Measurements from ENCODE around the gene CDK5RAP2.
A peak's percentile ranks its signal among the peaks of the same experiment; 100 is the strongest.
"Not testable (repeated sequence)": the region's sequence is repeated elsewhere in the genome, so short reads cannot be mapped to it uniquely, and the experiment has no call there.

Gene CDK5RAP2

DNA sequence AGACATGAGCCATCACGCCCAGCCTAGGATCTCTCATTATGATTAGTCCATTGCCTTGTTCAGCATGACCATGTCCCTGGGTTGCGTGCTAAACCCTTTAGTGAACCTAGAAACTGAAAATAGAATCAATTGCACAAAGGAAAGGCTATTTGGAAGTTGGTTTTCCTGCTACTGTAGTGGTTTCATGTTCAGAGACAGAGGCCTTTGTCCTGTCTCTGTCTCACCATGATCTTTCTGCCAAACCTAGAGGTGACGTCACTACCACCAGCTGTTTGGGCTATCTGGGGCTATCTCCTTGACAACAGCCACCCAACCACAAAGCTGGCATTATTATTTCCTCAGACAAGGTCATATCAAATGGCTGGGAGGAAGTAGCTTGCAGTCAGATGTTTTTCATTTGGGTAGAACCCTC, 4.0 kb upstream of the CDK5RAP2 start:
- peak; percentile 16 for DNase-seq

DNA sequence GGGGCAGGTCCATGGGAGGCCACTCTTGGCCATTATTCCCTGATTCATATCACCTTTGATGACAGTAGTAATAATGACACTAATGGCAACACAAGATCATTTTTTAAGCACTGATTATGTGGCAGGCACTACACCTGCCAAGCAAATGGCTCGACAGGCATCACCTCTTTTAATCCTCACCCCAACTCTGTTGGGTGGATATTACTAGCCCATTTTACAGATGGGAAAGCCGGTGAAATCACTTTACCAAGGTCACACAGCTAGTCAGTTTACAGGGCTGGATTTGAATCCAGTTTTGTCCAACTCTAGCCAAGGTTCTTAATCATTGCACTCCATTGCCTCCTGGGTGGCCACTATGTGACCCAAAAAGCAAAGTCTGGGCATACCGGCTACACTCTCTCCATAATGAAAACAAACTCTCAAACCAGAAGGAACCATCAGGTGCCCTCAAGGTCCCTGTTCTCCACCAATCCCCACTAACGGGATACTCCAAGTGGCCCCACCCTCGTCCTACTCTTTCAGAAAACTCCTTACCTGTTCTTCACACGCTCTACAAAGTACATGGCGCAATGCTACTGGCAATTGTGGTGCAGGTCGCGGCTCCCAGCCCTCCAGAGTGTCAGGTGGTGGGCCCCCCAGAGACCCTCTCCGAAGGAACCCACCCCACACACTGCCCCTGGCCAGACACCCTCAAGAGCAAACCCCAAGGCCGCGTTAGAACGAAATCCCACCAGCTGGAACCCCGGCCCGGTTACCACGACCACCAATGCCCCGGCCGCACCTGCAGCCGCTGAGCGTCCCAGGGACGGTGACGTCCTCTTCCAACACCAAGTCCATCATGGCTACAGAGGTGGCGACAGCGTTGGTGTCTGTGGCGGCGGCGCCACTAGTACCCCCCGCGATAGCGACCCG, 572 bp downstream of the CDK5RAP2 start:
- DNase-seq = no peak

DNA sequence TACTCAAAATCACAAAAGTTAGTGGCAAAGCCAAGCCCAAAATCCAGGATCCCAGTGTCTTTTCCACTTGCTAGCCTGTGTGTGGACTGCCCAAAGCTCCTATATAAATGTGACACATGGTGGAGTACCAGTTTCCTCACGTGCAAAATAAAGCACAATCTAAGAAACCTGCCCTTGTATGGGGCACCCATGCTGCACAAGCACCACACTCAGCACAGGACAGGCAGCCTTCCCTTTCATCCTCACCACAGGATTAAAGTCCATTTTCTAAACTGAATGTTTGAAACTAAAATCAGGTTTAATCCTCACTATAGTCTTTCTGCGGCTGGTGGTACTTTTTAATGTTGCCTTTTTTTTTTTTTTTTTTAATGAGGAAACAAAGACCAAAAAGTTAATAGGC, 5.5 kb downstream of the CDK5RAP2 start:
- no peak for DNase-seq

GRCh38 chr9:120572472-120572871, 7.5 kb downstream of the CDK5RAP2 start:
- no peak for DNase-seq

GRCh38 chr9:120571443-120572257, 8.3 kb downstream of the CDK5RAP2 start:
- DNase-seq = no peak

DNA sequence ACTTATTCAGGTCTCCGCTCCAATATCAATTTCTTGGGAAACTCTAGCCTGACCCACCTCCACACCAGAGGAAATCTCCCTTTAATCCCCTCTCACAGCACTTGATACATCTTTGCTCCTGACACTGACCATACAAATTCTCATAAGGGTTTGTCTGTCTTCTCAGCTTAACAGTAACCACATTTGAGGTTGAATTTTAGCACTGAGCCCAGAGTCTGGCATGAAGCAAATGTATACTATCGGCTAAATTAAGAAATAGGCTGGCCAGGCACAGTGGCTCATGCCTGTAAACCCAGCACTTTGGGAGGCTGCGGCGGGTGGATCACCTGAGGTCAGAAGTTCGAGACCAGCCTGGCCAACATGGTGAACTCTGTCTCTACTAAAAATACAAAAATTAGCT, 9.7 kb downstream of the CDK5RAP2 start:
- no peak for DNase-seq

DNA sequence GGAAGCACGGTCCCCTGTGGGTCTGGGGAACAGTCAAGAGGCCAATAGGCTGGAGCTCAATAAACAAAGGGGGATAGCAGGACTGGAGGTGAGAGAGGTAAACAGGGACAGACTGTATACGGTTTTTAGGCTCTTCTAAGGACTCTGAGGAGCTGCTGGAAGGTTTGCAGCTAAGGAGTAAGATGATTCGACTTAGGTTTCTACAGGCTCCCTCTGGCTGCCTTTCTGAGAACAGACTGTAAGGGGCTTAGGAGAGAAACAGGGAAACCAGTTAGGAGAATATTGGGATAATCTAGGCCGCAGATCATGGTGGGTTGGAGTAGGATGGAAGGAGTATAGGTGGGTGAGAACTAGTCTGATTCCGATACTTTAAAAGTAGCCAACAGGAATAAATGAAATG, 10.4 kb downstream of the CDK5RAP2 start:
- no peak for DNase-seq

- no peak for DNase-seq
These were observed 11.2 kb downstream of the CDK5RAP2 start for GRCh38 chr9:120568816-120569215.

GRCh38 chr9:120567874-120568273, 12.1 kb downstream of the CDK5RAP2 start:
- DNase-seq = no peak

DNA sequence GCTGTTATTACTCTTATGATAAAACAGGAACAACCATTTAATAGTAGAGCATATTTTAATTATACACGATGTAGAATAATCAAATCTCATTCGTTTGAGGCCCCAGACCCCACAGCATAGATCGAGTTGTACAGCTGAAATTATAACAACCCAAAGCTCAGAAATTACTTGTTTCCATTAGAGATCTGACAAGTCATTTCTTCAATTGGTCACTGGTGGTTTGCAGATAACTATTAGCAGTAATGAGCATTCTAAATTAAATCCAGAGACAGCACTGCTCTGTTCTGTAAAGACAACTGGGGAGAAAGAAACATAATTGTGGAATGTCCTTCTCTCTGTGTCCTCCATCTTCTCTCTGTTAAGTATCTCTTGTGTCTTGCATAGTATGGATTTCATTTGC, 12.9 kb downstream of the CDK5RAP2 start:
- no peak for DNase-seq

GRCh38 chr9:120564589-120564988, 15.4 kb downstream of the CDK5RAP2 start:
- no peak for DNase-seq

DNA sequence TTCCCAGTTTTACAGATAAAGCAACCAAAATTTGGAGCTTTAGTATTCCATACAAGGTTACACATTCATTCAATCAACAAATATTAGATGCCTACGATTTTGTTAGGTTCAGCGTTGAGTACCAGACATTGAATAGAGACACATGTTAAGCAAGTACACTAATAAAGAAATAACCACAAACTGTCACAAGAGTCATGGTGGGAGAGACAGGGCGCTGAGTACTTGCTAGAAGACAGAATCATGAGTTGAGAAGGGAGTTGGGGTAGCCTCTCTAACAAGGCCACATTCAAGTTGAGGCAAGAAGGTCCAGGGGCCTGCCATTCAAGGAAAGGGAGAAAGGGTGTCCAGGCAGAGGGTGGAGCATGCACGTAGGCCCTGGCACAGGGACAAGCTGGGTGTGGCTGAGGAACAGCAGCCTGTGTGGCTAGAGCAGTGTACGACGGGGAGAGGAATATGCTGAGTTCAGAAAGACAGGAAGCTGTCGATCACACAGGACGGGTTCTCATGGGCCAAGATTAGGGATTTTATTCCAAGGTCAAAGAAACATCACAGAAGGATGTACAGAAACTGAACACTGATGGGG, 17.0 kb downstream of the CDK5RAP2 start:
- no peak for DNase-seq

DNA sequence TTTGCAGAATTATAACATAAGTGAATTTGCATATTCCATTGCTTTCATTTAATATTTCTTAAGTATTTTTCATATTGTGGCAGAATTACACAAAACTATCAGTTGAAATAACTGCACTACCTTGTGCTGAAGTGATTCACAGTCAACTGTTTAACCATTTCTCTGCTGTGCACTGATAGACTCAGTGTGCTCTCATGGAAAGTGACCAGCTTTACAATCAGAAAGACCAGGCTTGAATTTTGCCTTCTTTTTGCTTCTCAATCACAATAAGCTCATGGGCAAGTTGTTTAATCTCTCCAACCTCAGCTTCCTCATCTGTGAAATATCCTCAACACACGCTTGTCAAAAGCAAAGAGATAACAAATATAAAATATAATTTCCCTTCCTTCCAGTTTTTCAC, 18.3 kb downstream of the CDK5RAP2 start:
- DNase-seq = no peak

GRCh38 chr9:120559546-120559945, 20.4 kb downstream of the CDK5RAP2 start:
- DNase-seq = no peak

DNA sequence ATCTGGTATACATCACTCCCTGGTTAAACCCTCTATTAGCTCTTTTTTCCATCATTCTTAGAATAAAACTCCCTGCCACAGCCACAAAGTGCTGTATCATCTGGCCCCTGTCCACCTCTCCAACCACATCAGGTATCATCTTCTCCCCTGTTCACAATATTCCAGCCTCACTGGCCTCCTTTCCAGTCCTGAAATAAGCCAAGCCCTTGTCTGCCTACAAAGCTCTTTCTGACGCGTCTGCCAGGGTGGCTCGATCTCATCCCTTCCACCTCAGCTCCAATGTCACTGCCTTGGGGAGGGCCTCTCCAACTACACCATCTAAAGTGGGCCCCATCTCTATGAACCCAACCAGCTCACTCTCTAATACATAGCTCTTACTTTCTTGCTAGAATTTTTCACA, 21.5 kb downstream of the CDK5RAP2 start:
- DNase-seq = no peak

- no peak for DNase-seq
These were observed 22.8 kb downstream of the CDK5RAP2 start for GRCh38 chr9:120557205-120557604.

- DNase-seq = no peak
These were observed 23.2 kb downstream of the CDK5RAP2 start for GRCh38 chr9:120556775-120557174.

DNA sequence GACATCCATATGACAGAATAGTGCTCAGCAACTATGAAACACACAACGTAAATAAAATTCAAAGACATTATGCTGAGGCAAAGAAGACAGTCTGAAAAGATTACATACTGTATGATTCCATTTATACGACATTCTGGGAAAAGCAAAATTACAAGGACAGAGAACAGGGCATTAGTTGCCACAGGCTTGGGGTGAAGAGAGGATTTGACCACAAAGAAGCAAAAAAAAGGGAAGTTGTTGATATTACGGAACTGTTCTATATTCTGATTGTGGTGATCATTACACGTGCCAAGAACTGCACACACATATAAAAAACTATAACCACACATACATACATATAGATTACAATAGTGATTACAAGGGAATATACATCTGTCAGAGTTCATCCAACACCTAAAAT, 24.1 kb downstream of the CDK5RAP2 start:
- no peak for DNase-seq

DNA sequence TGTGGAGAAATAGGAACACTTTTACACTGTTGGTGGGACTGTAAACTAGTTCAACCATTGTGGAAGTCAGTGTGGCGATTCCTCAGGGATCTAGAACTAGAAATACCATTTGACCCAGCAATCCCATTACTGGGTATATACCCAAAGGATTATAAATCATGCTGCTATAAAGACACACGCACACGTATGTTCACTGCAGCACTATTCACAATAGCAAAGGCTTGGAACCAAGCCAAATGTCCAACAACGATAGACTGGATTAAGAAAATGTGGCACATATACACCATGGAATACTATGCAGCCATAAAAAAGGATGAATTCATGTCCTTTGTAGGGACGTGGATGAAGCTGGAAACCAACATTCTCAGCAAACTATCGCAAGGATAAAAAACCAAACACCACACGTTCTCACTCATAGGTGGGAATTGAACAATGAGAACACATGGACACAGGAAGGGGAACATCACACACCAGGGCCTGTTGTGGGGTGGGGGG, 27.7 kb downstream of the CDK5RAP2 start:
- not testable (repeated sequence) for DNase-seq

GRCh38 chr9:120545701-120546550, 34.0 kb downstream of the CDK5RAP2 start:
- DNase-seq = no peak

DNA sequence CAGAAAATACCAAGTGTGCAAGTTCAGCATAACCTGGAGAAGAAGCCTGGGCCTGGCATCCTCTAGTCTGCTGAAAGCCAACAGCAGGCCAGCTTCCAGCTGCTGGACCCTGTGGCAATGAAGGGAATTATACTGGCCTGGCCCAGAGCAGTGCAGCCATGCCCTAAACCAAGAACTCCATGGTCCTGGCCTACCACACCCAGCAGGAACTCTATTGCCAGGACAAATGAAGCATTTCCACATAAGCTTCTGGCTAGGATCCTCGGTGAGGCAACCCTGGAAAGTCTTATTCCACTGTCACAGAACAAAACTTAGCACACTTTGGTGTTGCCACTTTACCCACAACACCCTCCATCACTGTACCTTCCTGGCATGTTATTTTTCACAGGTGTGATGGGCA, 35.5 kb downstream of the CDK5RAP2 start:
- DNase-seq = no peak

DNA sequence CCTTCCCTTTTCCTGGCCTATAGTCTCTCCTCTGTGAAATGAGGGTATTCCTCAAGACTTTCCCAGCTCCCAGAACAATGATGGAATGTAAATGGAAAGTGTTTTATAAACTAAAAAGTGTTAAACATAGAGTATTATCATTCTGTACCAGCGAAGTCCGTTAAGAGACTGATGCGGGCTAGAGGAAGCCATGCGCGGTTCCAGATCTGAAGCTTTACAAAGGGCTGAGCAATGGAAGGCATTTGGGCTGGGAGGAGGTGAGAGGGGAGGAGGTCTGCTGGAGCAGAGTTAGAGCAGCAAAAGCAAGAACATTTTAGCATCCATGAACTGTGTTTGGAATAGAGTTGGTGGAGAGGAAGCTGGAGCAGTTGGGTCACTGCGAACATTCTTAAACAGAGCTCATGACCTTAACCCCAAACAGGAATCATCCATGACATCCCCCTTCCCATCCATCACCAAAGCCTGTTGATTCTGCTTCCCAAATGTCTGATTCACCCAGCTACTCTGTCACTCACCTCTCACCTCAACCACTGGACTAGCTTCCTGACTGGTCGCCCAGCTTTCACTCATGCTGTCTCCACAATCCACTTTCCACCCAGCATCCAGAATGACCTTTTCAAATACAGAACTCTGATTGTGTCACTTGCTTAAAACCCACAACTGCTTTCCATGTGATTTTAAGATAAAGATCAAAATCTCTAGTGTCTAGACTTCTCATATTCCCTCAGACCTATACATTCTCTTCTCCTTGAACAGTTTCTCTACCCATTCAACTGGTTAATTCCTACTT, 37.1 kb downstream of the CDK5RAP2 start:
- DNase-seq = no peak

Data from activated CD4-positive, alpha-beta T cell treated with anti-CD3 and anti-CD28 coated beads, Interleukin-2, amount 50 U/mL, for 1 hour (primary cell).